HepG2 (cell line): ENCODE data around the gene RTEL1. TPM values are rescaled to one million over a fixed set of nuclear protein-coding genes. Genes with fewer than 3 reads are reported as not detected.
A peak's percentile ranks its signal among the peaks of the same experiment; 100 is the strongest.

Source experiments
- FOXK1 ChIP-seq: sonication (generic); formaldehyde crosslinking; IDR thresholded peaks from 2 replicates; pipeline ENCODE4 v1.4.0; 2020; ENCODE audit warnings: low read depth, missing genetic modification reagents, borderline replicate concordance
- GLI4 ChIP-seq: sonication (generic); formaldehyde crosslinking; IDR thresholded peaks from 2 replicates; pipeline ENCODE4 v1.5.1; 2020; ENCODE audit warnings: missing genetic modification reagents, mild to moderate bottlenecking, moderate library complexity, borderline replicate concordance
- JUN ChIP-seq: sonication (generic); formaldehyde crosslinking; IDR thresholded peaks from 2 replicates; pipeline ENCODE4 v1.4.0; 2020; ENCODE audit warnings: mild to moderate bottlenecking, missing genetic modification reagents
- MAFG ChIP-seq: sonication (generic); formaldehyde crosslinking; IDR thresholded peaks from 2 replicates; pipeline ENCODE4 v1.5.1; 2020; ENCODE audit warnings: mild to moderate bottlenecking, missing genetic modification reagents
- SMARCC2 ChIP-seq: fragments of 450-650 bp; IDR thresholded peaks from 2 replicates; pipeline ENCODE4 v1.6.1; 2017; ENCODE audit warnings: antibody characterized with exemption, mild to moderate bottlenecking
- SNAI1 ChIP-seq: sonication (generic); formaldehyde crosslinking; IDR thresholded peaks from 2 replicates; pipeline ENCODE4 v1.5.0; 2020; ENCODE audit warnings: mild to moderate bottlenecking, missing genetic modification reagents, borderline replicate concordance
- TEAD3 ChIP-seq: optimal IDR thresholded peaks from 2 replicates; pipeline ENCODE3; 2016; ENCODE audit warnings: borderline replicate concordance
- U2AF1 ChIP-seq: fragments of 200-400 bp; formaldehyde crosslinking; optimal IDR thresholded peaks from 2 replicates; pipeline ENCODE3; 2017; ENCODE audit warnings: mild to moderate bottlenecking, low read depth, low read length
- ZC3H4 ChIP-seq: sonication (generic); formaldehyde crosslinking; IDR thresholded peaks from 2 replicates; pipeline ENCODE4 v1.4.0; 2020; ENCODE audit warnings: missing genetic modification reagents, borderline replicate concordance
- ZFX ChIP-seq: sonication (generic); formaldehyde crosslinking; IDR thresholded peaks from 2 replicates; pipeline ENCODE4 v1.4.0; 2020; ENCODE audit warnings: mild to moderate bottlenecking, low read depth, missing genetic modification reagents, moderate library complexity
- ZNF282 ChIP-seq: fragments of 450-650 bp; IDR thresholded peaks from 2 replicates; pipeline ENCODE4 v1.6.1; 2018; ENCODE audit not compliant: partially characterized antibody
- ZNF329 ChIP-seq: sonication (generic); formaldehyde crosslinking; IDR thresholded peaks from 2 replicates; pipeline ENCODE4 v1.9.0; 2021; ENCODE audit warnings: low read depth, mild to moderate bottlenecking, missing genetic modification reagents
- ZNF430 ChIP-seq: sonication (generic); formaldehyde crosslinking; IDR thresholded peaks from 2 replicates; pipeline ENCODE4 v1.9.0; 2021; ENCODE audit warnings: mild to moderate bottlenecking, missing genetic modification reagents
- ZNF569 ChIP-seq: sonication (generic); formaldehyde crosslinking; IDR thresholded peaks from 2 replicates; pipeline ENCODE4 v1.5.0; 2020; ENCODE audit warnings: mild to moderate bottlenecking, missing genetic modification reagents, moderate library complexity, borderline replicate concordance
- polyA plus RNA-seq, 8 experiments: library from polyadenylated mRNA; depleted of rRNA in 3 of 8; stranded (reverse) in 7 of 8; unstranded in 1 of 8; fragments of >200 nt; fragmentation: Illumina TruSeq in 4 of 8; extraction: Trizol in 4 of 8; gene quantifications; 2 replicates each; pipeline versions ENCODE4 v1.2.1 to v1.2.3, GENCODE V29; 2011 to 2016; ENCODE audit warnings: low read depth in 4 of 8, missing spikeins in 1 of 8, mixed read lengths in 1 of 8; ENCODE audit not compliant: insufficient read depth in 1 of 8
- total RNA-seq, 5 experiments: library from RNA; depleted of rRNA; stranded (reverse); fragments of >200 nt; fragmentation: Illumina TruSeq; extraction: Trizol; gene quantifications; 2 replicates each; pipeline ENCODE4 v1.2.3, GENCODE V29; 2016; ENCODE audit warnings: low read depth in 1 of 5
- TF ChIP-seq, protein P1 (sequence below): sonication (generic); formaldehyde crosslinking; IDR thresholded peaks from 2 replicates; pipeline ENCODE4 v1.4.0; 2020; ENCODE audit warnings: missing genetic modification reagents
- TF ChIP-seq, protein P2 (sequence below), 2 experiments: sonication (generic) in 1 of 2; formaldehyde crosslinking in 1 of 2; IDR thresholded peaks; 2 replicates each; pipeline versions ENCODE4 v1.5.1 to v1.6.1; 2011 to 2020; ENCODE audit warnings: borderline replicate concordance in 1 of 2, low read depth in 1 of 2, low read length in 1 of 2, mild to moderate bottlenecking in 1 of 2, missing genetic modification reagents in 1 of 2, moderate library complexity in 1 of 2
- TF ChIP-seq, protein P3 (sequence below): sonication (generic); formaldehyde crosslinking; IDR thresholded peaks from 2 replicates; pipeline ENCODE4 v1.4.0; 2020; ENCODE audit warnings: mild to moderate bottlenecking, missing genetic modification reagents
- TF ChIP-seq, protein P4 (sequence below): sonication (generic); formaldehyde crosslinking; IDR thresholded peaks from 2 replicates; pipeline ENCODE4 v1.8.1; 2023; ENCODE audit warnings: missing genetic modification reagents, mild to moderate bottlenecking, borderline replicate concordance
- TF ChIP-seq, protein P5 (sequence below): sonication (generic); formaldehyde crosslinking; IDR thresholded peaks from 2 replicates; pipeline ENCODE4 v1.4.0; 2020; ENCODE audit warnings: mild to moderate bottlenecking, missing genetic modification reagents

RTEL1 gene
- total and polyA plus RNA-seq, 2 of the 13 experiments (the other 11 are each of a cell fraction or from before 2014, with no cell fraction given), result 21.8 to 36.4 TPM

DNA sequence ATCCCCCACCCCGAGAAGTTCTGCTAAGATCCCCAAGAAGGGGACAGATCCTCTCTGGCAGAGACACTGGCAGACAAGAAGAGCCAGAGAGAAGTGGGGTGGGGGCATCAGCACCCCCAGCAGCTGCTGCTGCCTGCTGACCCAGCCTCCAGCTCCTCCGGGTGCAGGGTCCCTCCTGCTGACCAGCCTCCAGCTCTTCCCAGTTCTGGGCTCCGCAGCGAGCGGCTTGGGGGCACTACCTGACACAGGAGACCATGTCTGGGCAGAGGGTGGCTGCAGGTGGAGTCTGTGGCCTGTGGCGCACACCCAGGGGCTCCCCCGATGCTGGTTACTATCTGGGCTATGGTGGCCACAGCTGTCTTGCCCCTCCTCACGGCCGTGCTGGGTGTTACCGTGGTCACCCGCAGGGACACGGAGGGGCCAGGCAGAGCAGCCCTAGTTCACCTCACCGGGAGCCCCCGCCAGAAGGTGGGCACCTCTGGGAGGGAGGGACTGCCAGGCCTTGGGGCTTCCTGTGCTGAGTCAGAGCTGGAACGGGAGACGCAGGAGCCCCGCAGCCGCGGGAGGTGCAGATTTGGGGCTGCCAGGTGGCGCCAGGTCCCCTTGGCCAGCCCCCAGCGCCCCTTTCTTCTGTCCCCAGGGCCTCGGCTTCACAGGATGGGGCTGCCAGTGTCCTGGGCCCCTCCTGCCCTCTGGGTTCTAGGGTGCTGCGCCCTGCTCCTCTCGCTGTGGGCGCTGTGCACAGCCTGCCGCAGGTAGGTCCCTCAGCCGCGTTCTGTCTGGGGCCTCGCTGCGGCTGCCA, 79.0 kb downstream of the RTEL1 start (continued):
- TF ChIP-seq, protein P1, sequence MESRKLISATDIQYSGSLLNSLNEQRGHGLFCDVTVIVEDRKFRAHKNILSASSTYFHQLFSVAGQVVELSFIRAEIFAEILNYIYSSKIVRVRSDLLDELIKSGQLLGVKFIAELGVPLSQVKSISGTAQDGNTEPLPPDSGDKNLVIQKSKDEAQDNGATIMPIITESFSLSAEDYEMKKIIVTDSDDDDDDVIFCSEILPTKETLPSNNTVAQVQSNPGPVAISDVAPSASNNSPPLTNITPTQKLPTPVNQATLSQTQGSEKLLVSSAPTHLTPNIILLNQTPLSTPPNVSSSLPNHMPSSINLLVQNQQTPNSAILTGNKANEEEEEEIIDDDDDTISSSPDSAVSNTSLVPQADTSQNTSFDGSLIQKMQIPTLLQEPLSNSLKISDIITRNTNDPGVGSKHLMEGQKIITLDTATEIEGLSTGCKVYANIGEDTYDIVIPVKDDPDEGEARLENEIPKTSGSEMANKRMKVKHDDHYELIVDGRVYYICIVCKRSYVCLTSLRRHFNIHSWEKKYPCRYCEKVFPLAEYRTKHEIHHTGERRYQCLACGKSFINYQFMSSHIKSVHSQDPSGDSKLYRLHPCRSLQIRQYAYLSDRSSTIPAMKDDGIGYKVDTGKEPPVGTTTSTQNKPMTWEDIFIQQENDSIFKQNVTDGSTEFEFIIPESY, result peak; percentile 17
- TF ChIP-seq SMARCC2 (no peak), MAFG (CRISPR knock-in tag) (no peak), TEAD3 (no peak), ZNF282 (no peak), ZNF329 (CRISPR knock-in tag) (no peak), ZNF430 (CRISPR knock-in tag) (no peak), SNAI1 (CRISPR knock-in tag) (peak; percentile 48; the same call in 1 of the 2 replicates), FOXK1 (peak; percentile 19; the same call in 1 of the 2 replicates), U2AF1 (peak; percentile 77), ZNF569 (CRISPR knock-in tag) (no peak), GLI4 (CRISPR knock-in tag) (peak; percentile 41; the same call in 1 of the 2 replicates), JUN (CRISPR knock-in tag) (peak; percentile 78), ZC3H4 (CRISPR knock-in tag) (0 out of 2 replicates have a peak, but pooled peaks have one; percentile 78), ZFX (no peak)
- TF ChIP-seq, protein P2, sequence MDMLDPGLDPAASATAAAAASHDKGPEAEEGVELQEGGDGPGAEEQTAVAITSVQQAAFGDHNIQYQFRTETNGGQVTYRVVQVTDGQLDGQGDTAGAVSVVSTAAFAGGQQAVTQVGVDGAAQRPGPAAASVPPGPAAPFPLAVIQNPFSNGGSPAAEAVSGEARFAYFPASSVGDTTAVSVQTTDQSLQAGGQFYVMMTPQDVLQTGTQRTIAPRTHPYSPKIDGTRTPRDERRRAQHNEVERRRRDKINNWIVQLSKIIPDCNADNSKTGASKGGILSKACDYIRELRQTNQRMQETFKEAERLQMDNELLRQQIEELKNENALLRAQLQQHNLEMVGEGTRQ (IDR thresholded peaks at IDR 0.05; ENCODE audit: low read depth, low read length), result no peak
- TF ChIP-seq, protein P2 (CRISPR knock-in tag; IDR thresholded peaks at IDR 0.05; ENCODE audit: borderline replicate concordance), result no peak
- TF ChIP-seq, protein P3, sequence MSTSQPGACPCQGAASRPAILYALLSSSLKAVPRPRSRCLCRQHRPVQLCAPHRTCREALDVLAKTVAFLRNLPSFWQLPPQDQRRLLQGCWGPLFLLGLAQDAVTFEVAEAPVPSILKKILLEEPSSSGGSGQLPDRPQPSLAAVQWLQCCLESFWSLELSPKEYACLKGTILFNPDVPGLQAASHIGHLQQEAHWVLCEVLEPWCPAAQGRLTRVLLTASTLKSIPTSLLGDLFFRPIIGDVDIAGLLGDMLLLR, result peak; percentile 28
- TF ChIP-seq, protein P4, sequence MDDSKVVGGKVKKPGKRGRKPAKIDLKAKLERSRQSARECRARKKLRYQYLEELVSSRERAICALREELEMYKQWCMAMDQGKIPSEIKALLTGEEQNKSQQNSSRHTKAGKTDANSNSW, result no peak
- TF ChIP-seq, protein P5, sequence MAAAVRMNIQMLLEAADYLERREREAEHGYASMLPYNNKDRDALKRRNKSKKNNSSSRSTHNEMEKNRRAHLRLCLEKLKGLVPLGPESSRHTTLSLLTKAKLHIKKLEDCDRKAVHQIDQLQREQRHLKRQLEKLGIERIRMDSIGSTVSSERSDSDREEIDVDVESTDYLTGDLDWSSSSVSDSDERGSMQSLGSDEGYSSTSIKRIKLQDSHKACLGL (CRISPR knock-in tag), result no peak; the same call in 1 of the 2 replicates
